Measurements from ENCODE around the gene CYP19A1. TPM values are rescaled to one million over a fixed set of nuclear protein-coding genes. Genes with fewer than 3 reads are reported as not detected.
A peak's percentile ranks its signal among the peaks of the same experiment; 100 is the strongest.

Gene CYP19A1
- total RNA-seq, 1 donor from 2014 or later: 0.58 TPM

DNA sequence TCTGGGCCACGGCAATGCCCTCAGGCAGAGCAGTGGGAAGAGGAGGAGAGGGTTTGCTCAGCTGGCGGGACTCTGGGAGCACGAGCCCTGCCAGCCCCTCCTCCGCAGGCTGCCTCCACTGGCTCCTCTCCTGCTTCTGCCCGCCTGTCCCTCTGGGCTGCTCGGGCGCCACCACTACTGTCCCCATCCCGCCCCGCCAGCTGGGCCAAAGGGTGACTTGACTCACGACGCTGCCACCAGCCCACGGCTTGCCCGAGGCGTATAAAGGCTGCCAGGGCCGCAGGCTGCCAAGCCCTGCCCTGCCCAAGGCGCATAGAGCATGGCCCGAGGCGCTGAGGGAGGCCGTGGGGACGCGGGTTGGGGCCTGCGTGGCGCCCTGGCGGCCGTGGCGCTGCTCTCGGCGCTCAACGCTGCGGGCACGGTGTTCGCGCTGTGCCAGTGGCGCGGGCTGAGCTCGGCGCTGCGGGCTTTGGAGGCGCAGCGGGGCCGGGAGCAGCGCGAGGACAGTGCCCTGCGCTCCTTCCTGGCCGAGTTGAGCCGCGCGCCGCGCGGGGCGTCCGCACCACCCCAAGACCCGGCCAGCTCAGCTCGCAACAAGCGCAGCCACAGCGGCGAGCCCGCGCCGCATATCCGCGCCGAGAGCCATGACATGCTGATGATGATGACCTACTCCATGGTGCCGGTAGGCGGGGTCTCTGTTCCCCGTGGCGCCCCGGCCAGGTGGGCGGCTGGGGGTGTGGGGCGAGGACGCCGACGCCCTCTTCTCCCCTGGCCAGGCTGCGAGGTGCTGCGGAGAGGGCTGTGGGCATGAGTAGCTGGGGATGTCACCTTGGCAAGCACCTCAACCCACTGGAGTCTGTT lies 3.2 kb upstream of the CYP19A1 start, which contains the start of gene GLDN:
TSS of gene GLDN (plus strand) at position 290 of the 861 bp plus-strand sequence. CDS start at position 320, 30 bp downstream.
- H3K36me3 ChIP-seq: no peaks in the 10 kb centered on the region
- H3K4me1 ChIP-seq: peaks cover 4% of the 10 kb centered on the region
- peak; percentile 94 for ATAC-seq
- no peaks in the 10 kb centered on the region for H3K27me3 ChIP-seq
- H3K27ac ChIP-seq: peak within 1 kb of the TSS; percentile 55
- no peaks in the 10 kb centered on the region for H3K9me3 ChIP-seq
- TF ChIP-seq, protein P1, sequence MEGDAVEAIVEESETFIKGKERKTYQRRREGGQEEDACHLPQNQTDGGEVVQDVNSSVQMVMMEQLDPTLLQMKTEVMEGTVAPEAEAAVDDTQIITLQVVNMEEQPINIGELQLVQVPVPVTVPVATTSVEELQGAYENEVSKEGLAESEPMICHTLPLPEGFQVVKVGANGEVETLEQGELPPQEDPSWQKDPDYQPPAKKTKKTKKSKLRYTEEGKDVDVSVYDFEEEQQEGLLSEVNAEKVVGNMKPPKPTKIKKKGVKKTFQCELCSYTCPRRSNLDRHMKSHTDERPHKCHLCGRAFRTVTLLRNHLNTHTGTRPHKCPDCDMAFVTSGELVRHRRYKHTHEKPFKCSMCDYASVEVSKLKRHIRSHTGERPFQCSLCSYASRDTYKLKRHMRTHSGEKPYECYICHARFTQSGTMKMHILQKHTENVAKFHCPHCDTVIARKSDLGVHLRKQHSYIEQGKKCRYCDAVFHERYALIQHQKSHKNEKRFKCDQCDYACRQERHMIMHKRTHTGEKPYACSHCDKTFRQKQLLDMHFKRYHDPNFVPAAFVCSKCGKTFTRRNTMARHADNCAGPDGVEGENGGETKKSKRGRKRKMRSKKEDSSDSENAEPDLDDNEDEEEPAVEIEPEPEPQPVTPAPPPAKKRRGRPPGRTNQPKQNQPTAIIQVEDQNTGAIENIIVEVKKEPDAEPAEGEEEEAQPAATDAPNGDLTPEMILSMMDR (IDR thresholded peaks at IDR 0.05): peak; percentile 5
- intact Hi-C loops (cut with DNase I): no loop called here
- DNase-seq: peak; percentile 91
- peak within 1 kb of the TSS; percentile 51 for H3K4me3 ChIP-seq

- no peak overlapping the region for H3K27ac ChIP-seq
- no peaks in the 10 kb centered on the region for H3K36me3 ChIP-seq
- TF ChIP-seq, protein P1 (IDR thresholded peaks at IDR 0.05): no peak
- H3K4me3 ChIP-seq: no peak overlapping the region
- no peaks in the 10 kb centered on the region for H3K9me3 ChIP-seq
- peaks cover 14% of the 10 kb centered on the region for H3K4me1 ChIP-seq
- intact Hi-C loops (cut with DNase I): no loop called here
- DNase-seq (no peak), ATAC-seq (no peak)
- H3K27me3 ChIP-seq: no peaks in the 10 kb centered on the region
Observed at GRCh38 chr15:51335538-51336410, 2.6 kb downstream of the CYP19A1 start.

DNA sequence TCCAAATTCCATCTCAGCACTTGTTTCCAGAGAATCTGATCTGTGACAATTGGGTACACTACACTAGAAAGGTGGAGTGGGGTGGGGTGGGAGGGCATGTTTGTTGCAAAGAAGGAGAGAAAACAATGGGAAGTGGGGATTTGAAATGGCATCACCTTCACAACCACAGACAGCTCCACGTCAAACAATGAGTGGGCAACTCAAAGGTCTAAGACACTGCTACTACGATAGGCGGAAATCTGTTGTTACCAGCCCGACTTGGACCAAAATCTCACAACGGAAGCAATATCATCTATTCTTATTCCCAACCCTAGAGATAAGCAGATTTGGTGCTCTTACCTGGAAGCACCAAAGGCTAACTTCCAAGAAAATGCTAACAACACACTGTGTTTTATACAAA lies 3.3 kb downstream of the CYP19A1 start:
- H3K36me3 ChIP-seq: no peaks in the 10 kb centered on the region
- H3K4me3 ChIP-seq: no peak overlapping the region
- no peak for DNase-seq
- H3K27ac ChIP-seq: no peak overlapping the region
- ATAC-seq: no peak
- H3K27me3 ChIP-seq: no peaks in the 10 kb centered on the region
- intact Hi-C loops (cut with DNase I): no loop called here
- peaks cover 14% of the 10 kb centered on the region for H3K4me1 ChIP-seq
- no peaks in the 10 kb centered on the region for H3K9me3 ChIP-seq
- TF ChIP-seq, protein P1 (IDR thresholded peaks at IDR 0.05): no peak

- DNase-seq: no peak
- peak; percentile 63 for ATAC-seq
- Histone ChIP-seq H3K9me3 (no peaks in the 10 kb centered on the region), H3K27me3 (no peaks in the 10 kb centered on the region), H3K4me1 (peaks cover 14% of the 10 kb centered on the region), H3K27ac (no peak overlapping the region), H3K36me3 (no peaks in the 10 kb centered on the region), H3K4me3 (no peak overlapping the region)
- intact Hi-C loops (cut with DNase I): no loop called here
- TF ChIP-seq, protein P1 (IDR thresholded peaks at IDR 0.05): no peak
Observed at GRCh38 chr15:51334011-51334451, 4.4 kb downstream of the CYP19A1 start.

GRCh38 chr15:51333571-51333970 lies 4.8 kb downstream of the CYP19A1 start:
- ATAC-seq: no peak
- Histone ChIP-seq H3K9me3 (no peaks in the 10 kb centered on the region), H3K36me3 (no peaks in the 10 kb centered on the region), H3K27me3 (no peaks in the 10 kb centered on the region), H3K4me1 (peaks cover 14% of the 10 kb centered on the region), H3K27ac (no peak overlapping the region), H3K4me3 (no peak overlapping the region)
- DNase-seq: no peak
- intact Hi-C loops (cut with DNase I): no loop called here
- TF ChIP-seq, protein P1 (IDR thresholded peaks at IDR 0.05): no peak
